K562 (cell line): ENCODE results near the gene RNF123. TPM values are rescaled to one million over a fixed set of nuclear protein-coding genes. Genes with fewer than 3 reads are reported as not detected.
A peak's percentile ranks its signal among the peaks of the same experiment; 100 is the strongest.

Source experiments
- CBX1 ChIP-seq: sonication (generic); IDR thresholded peaks from 2 replicates; pipeline ENCODE4 v1.6.1; 2016; ENCODE audit warnings: antibody characterized with exemption, low read depth, mild to moderate bottlenecking
- CREBBP ChIP-seq: IDR thresholded peaks from one replicate; pipeline ENCODE4 v1.6.1; 2012; ENCODE audit warnings: low read depth, mild to moderate bottlenecking, control low read depth, inconsistent platforms, low read length
- MXI1 ChIP-seq: IDR thresholded peaks from 2 replicates; pipeline ENCODE4 v1.6.1; 2011; ENCODE audit warnings: low read depth, mild to moderate bottlenecking, improper control_type of control experiment, low read length
- NUFIP1 ChIP-seq: fragments of 450-650 bp; IDR thresholded peaks from 2 replicates; pipeline ENCODE4 v1.6.1; 2018; ENCODE audit not compliant: partially characterized antibody
- POLR2G ChIP-seq: fragments of 200-400 bp; formaldehyde crosslinking; IDR thresholded peaks from 2 replicates; pipeline ENCODE4 v1.6.1; 2017; ENCODE audit warnings: low read depth, mild to moderate bottlenecking, antibody characterized with exemption, low read length, moderate library complexity
- SIX5 ChIP-seq, 2 experiments: IDR thresholded peaks; 2 replicates each; pipeline ENCODE4 v1.6.1; 2011; ENCODE audit warnings: low read length in 2 of 2, borderline replicate concordance in 1 of 2, low read depth in 1 of 2, mild to moderate bottlenecking in 1 of 2, moderate library complexity in 1 of 2; ENCODE audit not compliant: insufficient read depth in 1 of 2
- SUPT5H ChIP-seq: fragments of 450-650 bp; IDR thresholded peaks from 2 replicates; pipeline ENCODE4 v1.6.1; 2016
- TCF3 ChIP-seq: sonication (generic); formaldehyde crosslinking; IDR thresholded peaks from 2 replicates; pipeline ENCODE4 v1.4.0; 2020; ENCODE audit warnings: mild to moderate bottlenecking, missing genetic modification reagents
- TFAM ChIP-seq: fragments of 250-450 bp; sonication (Bioruptor Pico); conservative IDR thresholded peaks from 2 replicates; pipeline ENCODE4 v1.5.0; 2021; ENCODE audit warnings: mild to moderate bottlenecking, moderate library complexity
- ZNF3 ChIP-seq: fragments of 250-450 bp; sonication (Bioruptor Pico); IDR thresholded peaks from 2 replicates; pipeline ENCODE4 v1.5.0; 2021; ENCODE audit warnings: mild to moderate bottlenecking, moderate library complexity
- ZNF699 ChIP-seq: fragments of 250-450 bp; sonication (Bioruptor Pico); IDR thresholded peaks from 2 replicates; pipeline ENCODE4 v1.8.0; 2021; ENCODE audit warnings: mild to moderate bottlenecking, moderate library complexity; ENCODE audit not compliant: insufficient replicate concordance
- polyA plus RNA-seq, 8 experiments: library from polyadenylated mRNA; depleted of rRNA in 4 of 8; stranded (reverse) in 5 of 8; unstranded in 3 of 8; fragments of >200 nt; fragmentation: Nextera tagmentation in 2 of 8; fragmentation: Illumina TruSeq in 1 of 8; extraction: Ambion mirVana in 2 of 8; extraction: Trizol in 1 of 8; gene quantifications; 2 replicates each; pipeline versions ENCODE4 v1.2.1 to v1.2.3, GENCODE V29; 2011 to 2014; ENCODE audit warnings: inconsistent platforms in 1 of 8, missing spikeins in 1 of 8
- total RNA-seq, 7 experiments: library from RNA; depleted of rRNA in 6 of 7; stranded (reverse); fragments of >200 nt in 6 of 7; fragmentation: Illumina TruSeq in 2 of 7; extraction: Trizol in 2 of 7; gene quantifications; 2 replicates each; pipeline versions ENCODE4 v1.2.1 to v1.2.3, GENCODE V29; 2011 to 2021; ENCODE audit warnings: low replicate concordance in 1 of 7
- TF ChIP-seq, protein P1 (sequence below), 2 experiments: fragments of 450-650 bp; IDR thresholded peaks; 2 replicates each; pipeline ENCODE4 v1.6.1; 2016; ENCODE audit warnings: mild to moderate bottlenecking in 2 of 2, borderline replicate concordance in 1 of 2, low read depth in 1 of 2, moderate library complexity in 1 of 2
- TF ChIP-seq, protein P2 (sequence below): fragments of 250-450 bp; sonication (Bioruptor Pico); IDR thresholded peaks from 2 replicates; pipeline ENCODE4 v1.4.0; 2020; ENCODE audit warnings: mild to moderate bottlenecking
- TF ChIP-seq, protein P3 (sequence below), 2 experiments: IDR thresholded peaks; 2 replicates each; pipeline ENCODE4 v1.6.1; 2011; ENCODE audit warnings: borderline replicate concordance in 1 of 2, control low read depth in 1 of 2, low read depth in 1 of 2, low read length in 1 of 2, mild to moderate bottlenecking in 1 of 2, mixed read lengths in 1 of 2, moderate library complexity in 1 of 2; ENCODE audit not compliant: insufficient read depth in 1 of 2, insufficient read length in 1 of 2, poor library complexity in 1 of 2, severe bottlenecking in 1 of 2; ENCODE audit errors: extremely low read depth in 1 of 2

The RNF123 gene
- total and polyA plus RNA-seq, 9 of the 15 experiments (the other 6 are each of a cell fraction or from before 2014, with no cell fraction given), result 8.7 to 53.1 (median 17.5) TPM

GRCh38 chr3:49689046-49689907 is at the start of gene RNF123, which contains the start of gene MST1 (continued):
- TF ChIP-seq, protein P1, sequence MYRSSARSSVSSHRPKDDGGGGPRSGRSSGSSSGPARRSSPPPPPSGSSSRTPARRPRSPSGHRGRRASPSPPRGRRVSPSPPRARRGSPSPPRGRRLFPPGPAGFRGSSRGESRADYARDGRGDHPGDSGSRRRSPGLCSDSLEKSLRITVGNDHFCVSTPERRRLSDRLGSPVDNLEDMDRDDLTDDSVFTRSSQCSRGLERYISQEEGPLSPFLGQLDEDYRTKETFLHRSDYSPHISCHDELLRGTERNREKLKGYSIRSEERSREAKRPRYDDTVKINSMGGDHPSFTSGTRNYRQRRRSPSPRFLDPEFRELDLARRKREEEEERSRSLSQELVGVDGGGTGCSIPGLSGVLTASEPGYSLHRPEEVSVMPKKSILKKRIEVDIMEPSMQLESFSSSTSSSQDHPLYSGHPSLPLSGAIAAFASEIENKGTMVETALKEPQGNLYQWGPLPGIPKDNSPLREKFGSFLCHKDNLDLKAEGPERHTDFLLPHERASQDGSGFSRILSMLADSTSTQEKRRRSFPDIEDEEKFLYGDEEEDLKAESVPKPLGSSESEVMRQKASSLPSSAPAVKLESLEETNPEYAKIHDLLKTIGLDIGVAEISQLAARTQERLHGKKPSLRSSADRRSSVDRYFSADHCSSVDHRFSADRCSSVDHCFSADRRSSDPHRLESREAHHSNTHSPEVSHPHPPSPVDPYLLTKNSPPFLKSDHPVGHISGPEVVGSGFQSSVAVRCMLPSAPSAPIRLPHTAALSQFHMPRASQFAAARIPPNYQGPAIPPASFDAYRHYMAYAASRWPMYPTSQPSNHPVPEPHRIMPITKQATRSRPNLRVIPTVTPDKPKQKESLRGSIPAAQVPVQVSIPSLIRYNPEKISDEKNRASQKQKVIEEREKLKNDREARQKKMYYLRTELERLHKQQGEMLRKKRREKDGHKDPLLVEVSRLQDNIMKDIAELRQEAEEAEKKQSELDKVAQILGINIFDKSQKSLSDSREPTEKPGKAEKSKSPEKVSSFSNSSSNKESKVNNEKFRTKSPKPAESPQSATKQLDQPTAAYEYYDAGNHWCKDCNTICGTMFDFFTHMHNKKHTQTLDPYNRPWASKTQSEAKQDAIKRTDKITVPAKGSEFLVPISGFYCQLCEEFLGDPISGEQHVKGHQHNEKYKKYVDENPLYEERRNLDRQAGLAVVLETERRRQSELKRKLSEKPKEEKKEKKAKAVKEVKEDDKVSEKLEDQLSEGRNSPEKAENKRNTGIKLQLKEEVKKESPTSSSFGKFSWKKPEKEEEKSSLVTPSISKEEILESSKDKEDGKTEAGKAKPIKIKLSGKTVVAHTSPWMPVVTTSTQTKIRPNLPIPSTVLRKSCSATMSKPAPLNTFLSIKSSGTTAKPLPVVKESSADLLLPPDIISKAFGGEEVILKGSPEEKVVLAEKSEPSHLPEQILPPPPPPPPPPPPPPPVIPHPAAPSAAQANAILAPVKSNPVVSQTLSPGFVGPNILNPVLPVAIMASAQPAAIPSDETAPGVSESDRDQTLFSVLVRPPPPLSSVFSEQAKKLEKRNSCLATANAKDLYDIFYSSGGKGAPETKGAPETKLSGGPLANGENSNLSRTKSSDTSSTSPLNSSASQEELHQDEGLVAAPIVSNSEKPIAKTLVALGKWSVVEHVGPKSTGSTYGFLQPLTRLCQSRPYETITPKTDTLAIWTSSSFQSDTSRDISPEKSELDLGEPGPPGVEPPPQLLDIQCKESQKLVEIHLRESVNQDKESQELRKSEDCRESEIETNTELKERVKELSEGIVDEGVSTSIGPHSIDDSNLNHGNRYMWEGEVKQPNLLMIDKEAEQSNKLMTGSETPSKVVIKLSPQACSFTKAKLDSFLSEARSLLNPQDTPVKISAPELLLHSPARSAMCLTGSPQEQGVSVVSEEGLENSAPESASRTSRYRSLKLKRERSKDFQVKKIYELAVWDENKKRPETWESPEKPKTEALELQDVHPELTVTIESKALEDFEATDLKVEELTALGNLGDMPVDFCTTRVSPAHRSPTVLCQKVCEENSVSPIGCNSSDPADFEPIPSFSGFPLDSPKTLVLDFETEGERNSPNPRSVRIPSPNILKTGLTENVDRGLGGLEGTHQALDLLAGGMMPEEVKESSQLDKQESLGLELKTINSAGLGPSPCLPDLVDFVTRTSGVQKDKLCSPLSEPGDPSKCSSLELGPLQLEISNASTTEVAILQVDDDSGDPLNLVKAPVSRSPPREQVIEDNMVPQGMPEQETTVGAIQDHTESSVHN (IDR thresholded peaks at IDR 0.05; ENCODE audit: borderline replicate concordance in 1 of 2, low read depth in 1 of 2), result no peak
- TF ChIP-seq SIX5 (IDR thresholded peaks at IDR 0.05; ENCODE audit: borderline replicate concordance in 1 of 2, insufficient read depth in 1 of 2, low read depth in 1 of 2, low read length in 2 of 2) (no peak), CREBBP (no peak), MXI1 (no peak), ZNF3 (CRISPR knock-in tag) (no peak), TFAM (CRISPR knock-in tag) (no peak), TCF3 (CRISPR knock-in tag) (peak; percentile 56), CBX1 (no peak), ZNF699 (CRISPR knock-in tag) (no peak), SUPT5H (peak; percentile 76), POLR2G (peak; percentile 84), NUFIP1 (no peak)
- TF ChIP-seq, protein P2, sequence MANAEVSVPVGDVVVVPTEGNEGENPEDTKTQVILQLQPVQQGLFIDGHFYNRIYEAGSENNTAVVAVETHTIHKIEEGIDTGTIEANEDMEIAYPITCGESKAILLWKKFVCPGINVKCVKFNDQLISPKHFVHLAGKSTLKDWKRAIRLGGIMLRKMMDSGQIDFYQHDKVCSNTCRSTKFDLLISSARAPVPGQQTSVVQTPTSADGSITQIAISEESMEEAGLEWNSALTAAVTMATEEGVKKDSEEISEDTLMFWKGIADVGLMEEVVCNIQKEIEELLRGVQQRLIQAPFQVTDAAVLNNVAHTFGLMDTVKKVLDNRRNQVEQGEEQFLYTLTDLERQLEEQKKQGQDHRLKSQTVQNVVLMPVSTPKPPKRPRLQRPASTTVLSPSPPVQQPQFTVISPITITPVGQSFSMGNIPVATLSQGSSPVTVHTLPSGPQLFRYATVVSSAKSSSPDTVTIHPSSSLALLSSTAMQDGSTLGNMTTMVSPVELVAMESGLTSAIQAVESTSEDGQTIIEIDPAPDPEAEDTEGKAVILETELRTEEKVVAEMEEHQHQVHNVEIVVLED, result peak; percentile 41; the same call in 1 of the 2 replicates
- TF ChIP-seq, protein P3, sequence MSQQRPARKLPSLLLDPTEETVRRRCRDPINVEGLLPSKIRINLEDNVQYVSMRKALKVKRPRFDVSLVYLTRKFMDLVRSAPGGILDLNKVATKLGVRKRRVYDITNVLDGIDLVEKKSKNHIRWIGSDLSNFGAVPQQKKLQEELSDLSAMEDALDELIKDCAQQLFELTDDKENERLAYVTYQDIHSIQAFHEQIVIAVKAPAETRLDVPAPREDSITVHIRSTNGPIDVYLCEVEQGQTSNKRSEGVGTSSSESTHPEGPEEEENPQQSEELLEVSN (IDR thresholded peaks at IDR 0.05; ENCODE audit: borderline replicate concordance in 1 of 2, extremely low read depth in 1 of 2, insufficient read depth in 1 of 2, insufficient read length in 1 of 2, low read depth in 1 of 2, low read length in 1 of 2, poor library complexity in 1 of 2, severe bottlenecking in 1 of 2), result no peak
